Dedifferentiated amniotic fluid mesenchymal stem cell (primary cell): ENCODE data around the gene SMARCAL1.

ENCODE experiments used
- DNase-seq: peaks from one replicate; pipeline ENCODE4 v3.0.0-alpha.2; 2016; ENCODE audit errors: extremely low spot score

SMARCAL1 gene

DNA sequence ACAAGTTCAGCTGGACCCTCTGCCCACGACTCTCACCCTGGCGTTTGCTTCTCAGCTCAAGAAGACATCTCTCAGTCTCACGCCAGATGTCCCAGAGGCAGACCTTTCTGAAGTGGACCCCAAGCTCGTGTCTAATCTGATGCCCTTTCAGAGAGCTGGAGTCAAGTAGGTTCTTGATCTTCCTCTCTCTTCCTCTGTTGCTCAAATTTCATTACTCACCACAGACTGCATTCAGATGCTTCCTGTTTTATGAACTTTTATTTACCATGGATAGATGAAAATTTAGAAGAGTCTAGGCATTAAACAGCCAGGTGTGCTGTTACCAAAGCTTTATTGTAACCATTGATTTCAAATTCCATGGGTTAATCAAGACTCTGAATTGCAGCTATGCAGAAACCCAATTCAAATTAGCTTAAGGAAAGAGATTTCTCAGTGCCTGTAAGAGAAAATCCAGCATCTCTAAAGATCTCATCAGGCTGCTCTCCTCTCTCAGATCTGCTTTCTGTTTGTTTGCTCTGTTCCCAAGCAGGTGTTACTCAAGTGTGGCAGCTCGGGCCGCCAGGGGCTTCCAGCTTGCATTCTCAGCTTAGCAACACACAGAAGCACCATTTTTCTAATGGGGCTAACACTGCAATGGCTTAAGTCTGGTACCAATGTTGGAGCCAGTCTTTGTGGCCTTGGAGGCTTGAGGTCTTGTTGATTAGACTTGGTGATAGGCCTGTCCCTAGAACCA, 16.5 kb downstream of the SMARCAL1 start:
- no peak for DNase-seq

DNA sequence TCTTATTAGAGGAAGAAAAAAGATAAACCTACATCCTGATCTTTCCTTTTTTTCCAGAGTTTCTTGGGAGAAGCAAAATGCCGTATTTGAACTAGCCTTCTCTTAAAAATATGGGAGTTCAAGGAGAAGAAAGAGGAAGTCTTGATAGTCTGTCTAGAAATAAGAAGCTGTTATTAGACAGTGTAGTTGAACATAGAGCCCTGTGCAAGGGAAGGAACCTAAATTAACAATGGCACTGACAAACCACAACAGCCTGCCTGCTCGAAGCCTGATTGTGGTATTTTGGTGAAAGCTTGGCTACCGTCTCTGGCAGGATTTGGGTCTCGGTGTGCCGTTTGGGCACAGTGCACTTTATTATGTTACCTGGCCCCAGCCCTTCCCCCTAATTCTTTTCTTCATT, 17.1 kb downstream of the SMARCAL1 start:
- no peak for DNase-seq

DNA sequence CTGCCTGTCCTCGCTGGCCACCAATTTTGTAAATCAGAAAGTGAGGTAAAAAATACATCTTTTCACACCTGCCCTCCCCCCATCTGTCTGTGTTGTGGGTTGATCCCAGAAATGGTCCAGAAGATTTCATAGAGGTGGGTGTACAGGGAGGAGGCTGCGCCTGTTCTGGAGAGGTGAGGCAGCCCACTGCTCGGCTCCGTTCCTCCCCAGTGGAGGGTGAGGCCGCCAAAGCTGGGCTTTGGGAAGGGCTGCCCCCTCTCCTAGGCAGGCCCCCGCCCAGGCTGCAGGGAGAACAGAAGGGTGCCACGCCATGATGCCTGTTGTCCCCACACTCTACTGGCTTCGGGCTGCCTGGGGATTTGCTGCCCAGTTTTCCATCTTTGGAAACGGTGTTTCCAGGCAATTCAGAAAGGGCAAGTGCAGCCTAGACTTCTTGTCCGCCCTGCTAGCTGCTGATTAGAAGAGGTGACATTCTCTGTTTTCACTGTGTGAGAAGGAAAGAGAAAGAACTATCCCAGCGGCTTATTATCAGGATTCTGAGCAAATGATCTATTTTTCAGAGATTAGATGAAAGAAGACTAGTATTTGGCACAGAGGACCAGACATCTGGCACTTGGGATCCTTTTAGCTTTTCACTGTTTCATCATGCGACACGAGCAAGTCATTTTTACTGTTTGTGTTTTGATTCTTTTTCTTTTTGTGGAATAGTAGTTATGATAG, 18.7 kb downstream of the SMARCAL1 start:
- DNase-seq, result no peak

DNA sequence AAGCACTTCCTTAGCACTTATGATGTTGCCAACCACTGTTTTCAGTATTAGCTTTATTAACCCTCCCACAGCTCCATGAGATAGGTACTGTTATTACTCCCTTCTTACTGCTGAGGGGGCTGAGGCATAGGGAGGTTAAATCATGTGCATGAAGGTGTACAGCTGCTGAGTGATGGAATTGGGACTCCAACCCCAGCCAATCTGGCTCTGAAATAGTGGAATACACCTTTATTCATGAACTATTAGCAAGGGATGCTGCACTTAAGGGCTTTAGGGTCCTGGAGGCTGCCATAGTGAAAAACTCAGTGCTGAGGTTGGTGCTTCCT, 19.2 kb downstream of the SMARCAL1 start:
- DNase-seq, result no peak

DNA sequence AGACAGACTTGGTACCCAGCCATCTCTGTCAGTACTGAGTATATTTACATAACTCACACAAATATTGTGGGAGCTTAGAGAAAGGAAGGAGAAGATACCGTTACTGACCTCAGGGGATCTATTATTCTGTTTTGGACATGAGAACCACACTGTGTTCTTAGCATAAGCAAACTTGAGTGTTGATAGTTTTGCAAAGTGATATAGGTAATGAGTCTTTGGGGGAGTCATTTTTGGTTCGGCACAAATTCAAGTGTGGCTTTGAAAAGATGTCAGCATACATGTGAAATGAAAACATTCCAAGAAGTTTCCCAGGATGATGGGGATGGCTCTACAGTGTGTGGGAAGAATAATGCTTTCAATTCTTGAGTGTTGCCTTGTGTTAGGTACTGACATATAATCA, 24.1 kb downstream of the SMARCAL1 start:
- no peak for DNase-seq

DNA sequence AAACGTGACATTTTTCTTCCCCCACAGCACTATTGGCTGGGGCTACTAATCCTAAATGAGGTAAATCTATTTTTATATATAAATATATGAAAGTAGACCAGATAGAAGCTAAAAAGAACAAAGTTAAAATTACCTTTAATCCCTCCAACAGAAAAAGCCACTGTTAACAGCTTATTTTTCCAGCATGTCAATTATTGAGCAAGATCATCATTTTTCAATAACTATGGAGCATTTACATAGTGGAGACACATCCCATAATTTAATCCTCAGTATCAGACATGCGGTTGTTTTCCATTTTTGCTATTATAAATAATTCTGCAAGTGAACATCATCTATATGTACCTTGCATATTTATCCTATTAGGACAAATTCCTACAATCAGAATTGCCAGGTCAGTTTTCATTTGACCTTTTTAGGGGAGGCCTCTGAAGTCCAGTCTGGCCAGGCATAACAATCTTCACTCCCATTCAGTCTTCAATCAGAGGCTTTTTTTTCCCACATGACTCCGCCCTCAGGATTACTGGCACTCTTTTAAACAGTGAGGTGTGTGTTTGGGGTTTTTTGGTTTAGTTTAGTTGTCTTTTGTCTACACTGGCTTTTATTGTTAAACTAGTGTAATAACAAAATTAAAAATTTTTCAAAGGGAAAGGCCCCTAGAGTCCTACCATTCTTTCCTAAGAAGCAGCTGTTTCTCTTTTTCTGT, 29.2 kb downstream of the SMARCAL1 start:
- no peak for DNase-seq

DNA sequence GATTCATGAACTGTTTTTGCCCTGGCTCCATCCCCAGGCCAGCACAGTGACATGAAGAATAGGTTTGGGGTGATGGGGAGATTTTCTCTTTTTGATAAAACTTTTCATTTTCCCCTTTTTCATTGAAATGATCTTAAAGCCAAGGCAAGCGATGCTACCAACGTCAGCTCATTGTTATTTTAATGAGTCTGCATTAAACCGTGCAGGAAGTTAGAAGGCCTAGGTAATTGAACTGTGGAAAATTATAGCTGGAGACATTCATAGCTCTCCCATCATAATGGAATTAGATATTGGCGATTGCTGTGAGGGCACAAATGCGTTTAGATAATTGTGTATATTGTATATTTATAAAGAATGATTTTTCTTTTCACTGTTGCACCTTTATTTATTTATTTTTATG, 33.2 kb downstream of the SMARCAL1 start:
- DNase-seq, result no peak

DNA sequence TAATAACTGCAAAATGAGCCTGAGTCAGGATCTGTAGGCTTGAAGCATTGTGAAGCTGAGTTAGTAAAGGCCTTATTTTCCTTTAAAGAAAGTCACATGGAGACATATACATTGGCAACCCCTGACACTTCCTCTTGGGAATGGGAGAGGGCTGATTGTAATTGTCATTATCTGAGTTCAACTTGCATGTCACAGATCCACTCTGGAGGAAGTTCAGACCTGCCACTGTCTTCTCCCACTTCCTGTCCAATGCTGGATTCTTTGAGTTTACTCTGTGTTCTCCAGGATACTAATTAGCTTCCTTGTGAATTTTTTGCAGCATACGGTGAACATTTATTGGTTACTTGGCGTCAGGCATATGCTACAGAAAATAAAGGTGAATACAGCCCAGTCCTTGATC, 34.1 kb downstream of the SMARCAL1 start:
- no peak for DNase-seq

DNA sequence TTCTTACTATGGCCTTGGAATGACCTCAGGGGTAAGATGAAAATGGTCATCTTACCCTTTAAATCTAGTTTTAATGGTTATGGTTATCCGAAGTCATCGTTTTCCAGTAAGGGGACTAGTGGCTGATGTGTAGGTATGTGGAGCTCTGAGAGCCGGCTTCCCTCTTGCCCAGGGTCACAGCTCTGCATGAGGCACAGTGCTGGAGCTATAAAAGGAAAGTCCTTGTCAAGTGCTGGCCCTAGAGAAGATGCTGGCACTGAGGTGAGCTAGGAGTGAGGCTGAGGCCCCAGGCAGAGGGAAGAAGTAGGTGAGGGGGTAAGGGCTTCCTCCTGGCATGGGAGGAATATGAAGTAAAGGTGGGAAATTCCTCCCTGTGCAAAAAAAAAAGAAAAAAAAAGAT, 35.0 kb downstream of the SMARCAL1 start:
- no peak for DNase-seq

DNA sequence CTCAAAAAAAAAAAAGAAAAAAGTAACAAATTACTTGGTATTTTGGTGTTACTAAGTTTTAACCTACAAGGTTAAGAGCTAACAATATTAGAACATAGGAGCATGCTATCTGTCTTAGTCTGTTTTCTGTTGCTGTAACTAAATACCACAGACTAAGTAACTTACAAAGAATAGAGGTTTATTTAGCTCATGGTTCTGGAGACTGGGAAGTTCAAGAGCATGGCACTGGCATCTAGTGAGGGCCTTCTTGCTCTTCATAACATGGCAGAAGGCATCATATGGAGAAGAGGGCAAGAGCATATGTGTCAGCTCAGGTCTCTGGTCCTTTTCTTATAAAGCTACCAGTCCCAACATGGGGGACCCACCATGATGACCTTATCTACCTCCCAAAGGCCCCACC, 36.5 kb downstream of the SMARCAL1 start:
- DNase-seq, result no peak

DNA sequence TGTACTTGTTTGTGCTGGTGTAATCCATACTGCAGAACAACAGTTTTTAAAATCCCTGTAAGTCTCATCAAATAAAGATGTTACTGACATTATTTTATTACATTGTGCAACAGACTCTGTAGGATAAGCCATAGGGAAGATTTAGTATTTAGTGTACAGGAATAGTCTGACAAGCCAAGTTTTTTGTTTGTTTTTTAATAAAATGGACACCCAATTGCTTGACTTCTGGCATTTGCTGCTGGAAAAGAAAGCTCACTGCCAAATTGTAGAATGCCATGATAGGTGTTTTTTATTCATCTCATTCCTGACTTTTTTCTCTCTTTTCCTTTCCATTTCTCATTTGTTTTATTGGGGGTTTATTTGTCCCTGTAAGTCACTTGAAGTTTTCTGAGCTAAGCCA, 38.1 kb downstream of the SMARCAL1 start:
- no peak for DNase-seq

DNA sequence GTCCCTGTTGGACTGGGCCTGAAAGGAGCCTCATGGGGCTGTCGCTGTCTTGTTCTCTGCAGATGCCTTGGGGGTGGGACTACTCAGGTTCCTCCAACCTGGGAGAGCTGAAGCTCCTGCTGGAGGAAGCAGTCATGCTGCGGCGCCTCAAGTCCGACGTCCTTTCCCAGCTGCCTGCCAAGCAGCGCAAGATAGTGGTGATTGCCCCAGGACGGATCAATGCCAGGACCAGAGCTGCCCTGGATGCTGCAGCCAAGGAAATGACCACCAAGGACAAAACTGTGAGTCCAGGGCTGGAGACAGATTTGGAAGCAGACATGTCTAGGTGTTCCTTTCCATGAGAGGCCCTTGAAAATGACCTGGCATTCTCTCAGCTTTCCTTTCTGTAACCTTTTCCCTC, 38.5 kb downstream of the SMARCAL1 start:
- DNase-seq, result no peak

DNA sequence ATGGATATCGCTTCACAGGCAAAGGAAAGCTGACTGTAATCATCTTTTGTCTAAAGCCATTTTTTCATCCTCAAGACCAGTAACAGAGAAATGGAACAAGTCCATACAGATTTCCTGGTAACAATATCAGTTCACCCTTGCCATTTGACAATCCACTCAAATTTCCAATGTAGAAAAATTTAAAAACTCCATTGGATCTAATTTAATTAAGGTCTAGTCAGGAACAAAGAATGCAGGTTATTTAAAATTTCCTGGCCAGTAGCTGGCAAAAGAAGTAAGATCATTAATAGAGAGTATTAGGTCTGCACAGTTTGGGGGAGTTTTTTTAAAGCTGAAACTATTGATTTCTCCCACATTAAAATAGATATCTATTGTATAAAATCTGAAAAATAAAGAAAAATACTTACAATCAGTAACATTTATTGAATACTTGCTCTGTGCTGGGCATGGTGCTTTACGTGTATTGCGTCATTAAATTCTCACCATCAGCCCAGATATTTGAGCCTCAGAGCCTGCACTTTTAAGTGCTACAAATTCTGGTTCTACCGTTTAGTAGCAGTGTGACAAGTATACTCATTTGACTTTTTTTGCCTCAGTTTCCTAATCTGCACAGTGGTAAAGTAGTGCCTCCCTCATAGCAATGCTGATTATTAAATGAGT, 41.8 kb downstream of the SMARCAL1 start:
- DNase-seq, result no peak

DNA sequence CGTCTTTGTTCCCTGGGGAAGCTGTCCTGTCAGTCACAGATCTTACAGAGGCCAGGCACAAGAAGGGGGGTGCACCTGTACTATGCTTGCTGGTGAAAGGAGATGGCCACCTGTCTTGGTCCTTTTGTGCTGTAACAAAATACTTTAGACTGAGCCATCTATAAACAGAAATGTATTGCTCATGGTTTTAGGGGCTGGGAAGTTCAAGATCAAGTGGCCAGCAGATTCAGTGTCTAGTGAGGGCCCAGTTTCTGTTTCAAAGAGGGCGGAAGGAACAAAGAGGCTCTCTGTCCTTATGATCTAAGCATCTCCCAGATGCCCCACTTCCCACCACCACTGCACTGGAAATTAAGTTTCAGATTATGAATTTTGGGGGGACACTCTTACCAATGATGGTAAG, 50.9 kb downstream of the SMARCAL1 start:
- DNase-seq, result no peak

DNA sequence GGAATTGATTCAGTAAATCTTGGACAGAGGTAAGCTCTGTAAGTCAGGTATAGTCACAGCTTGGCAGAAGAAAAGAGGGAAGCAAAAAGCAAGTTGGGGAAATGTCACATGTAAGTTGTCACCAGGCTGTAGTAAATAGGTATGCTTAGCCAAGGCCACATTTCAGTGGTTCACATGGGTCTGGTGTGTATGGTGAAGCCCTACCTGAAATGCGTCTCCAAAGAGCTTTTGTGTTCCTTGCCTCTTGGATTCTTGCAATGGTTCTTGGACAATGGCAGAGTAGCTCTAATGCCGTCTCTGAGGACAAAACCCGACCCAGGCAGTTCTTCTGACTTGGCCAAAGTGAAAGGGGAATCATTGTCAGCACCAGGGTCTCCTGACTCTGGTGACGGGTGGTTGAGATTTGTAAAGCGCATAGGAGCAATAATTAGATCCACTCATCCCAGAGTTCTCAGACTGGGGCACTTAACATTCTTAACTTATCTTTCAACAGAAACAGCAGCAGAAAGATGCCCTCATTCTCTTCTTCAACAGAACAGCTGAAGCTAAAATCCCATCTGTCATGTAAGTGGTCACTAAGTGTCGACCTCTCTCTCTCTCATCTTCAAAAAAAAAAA, 51.9 kb downstream of the SMARCAL1 start:
- no peak for DNase-seq

DNA sequence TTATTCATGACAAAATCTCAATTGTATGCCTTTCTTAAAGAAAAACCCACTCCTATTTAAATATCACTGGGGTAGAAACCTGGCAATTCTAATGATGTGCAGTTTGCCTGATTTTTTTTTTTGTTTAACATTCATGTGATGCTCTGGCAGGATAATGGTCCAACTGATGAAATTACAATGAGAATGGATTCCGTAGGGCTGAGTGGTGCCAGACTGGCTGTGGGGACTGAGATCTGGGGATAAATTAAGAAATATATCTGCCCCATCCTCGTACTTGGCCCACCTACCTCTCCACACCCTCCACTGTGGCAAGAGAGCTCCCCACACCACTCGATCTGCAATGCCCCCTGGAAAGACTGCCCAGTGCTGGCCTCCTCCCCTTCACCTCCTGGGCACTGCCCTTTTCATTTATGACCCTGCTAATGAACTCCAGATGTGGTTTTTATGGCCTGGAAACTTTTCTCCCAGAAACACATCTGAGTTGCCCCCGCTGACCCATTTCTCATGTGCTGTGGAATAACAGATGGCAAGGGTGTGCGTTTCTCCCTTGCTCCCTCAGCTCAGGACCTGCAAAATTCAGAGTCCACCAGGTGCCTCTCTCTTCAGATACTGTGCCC, 53.4 kb downstream of the SMARCAL1 start:
- DNase-seq, result no peak

DNA sequence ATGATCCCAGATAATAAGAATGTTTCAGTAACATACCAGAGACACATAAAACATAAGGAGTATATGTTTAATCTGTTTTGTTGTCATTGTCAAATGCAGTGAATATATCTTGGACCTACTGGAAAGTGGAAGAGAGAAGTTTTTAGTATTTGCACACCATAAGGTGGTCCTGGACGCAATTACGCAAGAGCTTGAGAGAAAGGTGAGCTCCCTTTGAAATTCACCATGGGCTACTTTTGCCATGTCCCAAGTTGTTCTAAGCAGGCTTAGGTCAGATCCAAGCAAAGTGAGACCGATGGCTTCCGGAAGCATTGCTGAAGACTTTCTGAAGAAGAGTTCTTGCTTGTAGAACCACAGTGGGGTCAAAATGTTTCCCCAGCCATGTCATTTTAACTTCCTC, 55.6 kb downstream of the SMARCAL1 start:
- DNase-seq, result no peak

DNA sequence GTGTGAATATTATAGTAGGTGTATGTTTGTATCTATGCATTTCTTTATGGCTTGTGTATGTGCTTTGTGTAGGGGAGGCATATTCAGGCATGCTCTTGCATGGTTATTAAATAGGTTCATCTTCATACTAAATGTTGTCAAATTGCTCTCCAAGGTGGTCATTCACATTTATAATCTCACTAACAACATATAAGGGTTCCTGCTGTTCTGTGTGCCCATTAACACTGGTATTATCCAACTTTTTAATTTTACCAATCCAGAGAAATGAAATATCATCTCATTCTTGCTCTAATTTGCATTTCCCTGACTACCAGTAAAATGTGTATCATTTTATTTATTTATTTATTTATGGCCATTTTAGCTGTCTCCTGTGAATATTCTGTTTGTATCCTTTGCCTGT, 57.4 kb downstream of the SMARCAL1 start:
- DNase-seq, result no peak

DNA sequence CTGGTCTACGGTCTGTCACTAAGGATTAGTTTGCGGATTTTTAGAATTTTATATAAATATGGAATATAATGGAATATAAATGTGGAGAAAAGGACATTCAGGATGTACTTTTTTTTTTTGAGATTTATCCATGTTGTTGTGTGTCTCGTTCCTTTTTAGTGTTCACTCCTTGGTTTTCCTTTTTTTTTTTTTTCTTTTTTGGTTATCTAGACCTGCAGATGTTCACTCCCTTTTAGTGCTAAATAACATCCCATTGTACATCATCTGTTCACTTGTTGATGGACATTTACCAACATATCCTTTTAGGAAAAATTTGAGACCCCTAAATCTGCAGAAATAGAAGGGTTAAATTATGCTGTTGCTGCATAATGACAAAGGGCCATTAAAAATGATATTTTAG, 60.9 kb downstream of the SMARCAL1 start:
- no peak for DNase-seq

DNA sequence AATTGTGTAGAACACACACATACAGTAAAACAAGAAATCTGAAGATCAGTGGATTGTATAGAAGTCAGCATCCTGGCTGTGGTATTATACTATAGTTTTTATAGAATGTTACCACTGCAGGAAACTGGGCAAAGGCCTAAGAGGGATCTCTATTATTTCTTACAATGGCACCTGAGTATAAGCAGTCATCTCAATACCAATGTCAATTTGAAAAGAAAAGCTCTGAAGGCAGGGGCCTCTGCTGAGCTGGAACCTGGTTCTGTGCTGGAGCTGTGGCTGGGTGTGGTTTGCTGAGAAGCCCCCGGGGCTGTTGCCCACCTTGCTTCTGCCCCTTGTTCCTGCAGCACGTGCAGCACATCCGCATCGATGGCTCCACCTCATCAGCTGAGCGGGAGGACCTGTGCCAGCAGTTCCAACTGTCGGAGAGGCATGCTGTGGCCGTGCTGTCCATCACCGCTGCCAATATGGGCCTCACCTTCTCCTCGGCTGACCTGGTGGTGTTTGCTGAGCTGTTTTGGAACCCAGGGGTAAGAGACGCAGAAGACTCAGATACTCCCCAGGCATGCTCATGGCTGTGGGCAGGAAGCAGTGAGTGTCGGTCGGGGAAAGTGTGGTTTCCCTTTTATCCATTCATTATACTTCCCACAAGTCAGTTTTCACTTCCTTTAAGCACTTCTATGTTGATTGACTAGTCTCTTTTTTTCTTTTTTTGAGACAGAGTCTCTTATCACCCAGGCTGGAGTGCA, 62.8 kb downstream of the SMARCAL1 start:
- no peak for DNase-seq

DNA sequence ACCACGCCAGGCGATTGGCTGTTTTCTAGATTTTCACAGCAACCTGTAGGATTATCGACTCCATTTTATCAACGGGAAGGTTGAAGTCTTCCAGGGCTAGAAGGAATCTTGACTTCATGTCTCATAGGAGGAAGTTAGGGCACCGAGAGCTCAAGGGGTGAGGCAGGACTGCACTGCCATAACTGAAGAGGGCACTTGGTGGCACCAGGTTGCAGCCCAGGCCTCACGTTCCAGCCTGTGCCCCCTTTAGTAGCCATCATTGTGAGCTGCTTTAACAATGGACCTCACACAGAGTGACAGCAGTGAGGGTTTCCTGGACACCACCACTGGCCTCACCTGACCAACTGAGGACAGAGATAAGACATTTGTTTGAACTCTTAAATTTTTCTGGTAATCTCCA, 63.5 kb downstream of the SMARCAL1 start:
- no peak for DNase-seq
